HEK293T (cell line): Measurements from ENCODE around the gene ZNF672.

ENCODE experiments used
- BHLHE40 ChIP-seq: fragments of 450-650 bp; IDR thresholded peaks from 2 replicates; pipeline ENCODE4 v1.6.1; 2016; ENCODE audit warnings: mild to moderate bottlenecking, moderate library complexity, borderline replicate concordance
- CTBP1 ChIP-seq: fragments of 450-650 bp; IDR thresholded peaks from 2 replicates; pipeline ENCODE4 v1.6.1; 2016; ENCODE audit warnings: borderline replicate concordance
- FOXA1 ChIP-seq: fragments of 450-650 bp; IDR thresholded peaks from 2 replicates; pipeline ENCODE4 v1.6.1; 2016; ENCODE audit warnings: mild to moderate bottlenecking
- FOXK2 ChIP-seq: fragments of 450-650 bp; IDR thresholded peaks from 2 replicates; pipeline ENCODE4 v1.6.1; 2016; ENCODE audit warnings: mild to moderate bottlenecking
- HDGF ChIP-seq: fragments of 450-650 bp; IDR thresholded peaks from 2 replicates; pipeline ENCODE4 v1.6.1; 2017; ENCODE audit warnings: antibody characterized with exemption, borderline replicate concordance
- NFRKB ChIP-seq: fragments of 450-650 bp; IDR thresholded peaks from 2 replicates; pipeline ENCODE4 v1.6.1; 2016; ENCODE audit warnings: mild to moderate bottlenecking, moderate library complexity
- SP1 ChIP-seq: fragments of 450-650 bp; IDR thresholded peaks from 2 replicates; pipeline ENCODE4 v1.6.1; 2017
- TARDBP ChIP-seq: fragments of 450-650 bp; IDR thresholded peaks from 2 replicates; pipeline ENCODE4 v1.6.1; 2016
- TF ChIP-seq, protein P1 (sequence below): fragments of 450-650 bp; IDR thresholded peaks from 2 replicates; pipeline ENCODE4 v1.6.1; 2016

GRCh38 chr1:248812736-248813425, 25.1 kb upstream of the ZNF672 start:
- TF ChIP-seq FOXK2 = no peak
- no peak for TF ChIP-seq CTBP1
- TF ChIP-seq FOXA1 = no peak
- no peak for TF ChIP-seq HDGF
- no peak for TF ChIP-seq BHLHE40
- no peak for TF ChIP-seq NFRKB
- TF ChIP-seq, protein P1, sequence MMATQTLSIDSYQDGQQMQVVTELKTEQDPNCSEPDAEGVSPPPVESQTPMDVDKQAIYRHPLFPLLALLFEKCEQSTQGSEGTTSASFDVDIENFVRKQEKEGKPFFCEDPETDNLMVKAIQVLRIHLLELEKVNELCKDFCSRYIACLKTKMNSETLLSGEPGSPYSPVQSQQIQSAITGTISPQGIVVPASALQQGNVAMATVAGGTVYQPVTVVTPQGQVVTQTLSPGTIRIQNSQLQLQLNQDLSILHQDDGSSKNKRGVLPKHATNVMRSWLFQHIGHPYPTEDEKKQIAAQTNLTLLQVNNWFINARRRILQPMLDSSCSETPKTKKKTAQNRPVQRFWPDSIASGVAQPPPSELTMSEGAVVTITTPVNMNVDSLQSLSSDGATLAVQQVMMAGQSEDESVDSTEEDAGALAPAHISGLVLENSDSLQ = no peak
- TF ChIP-seq TARDBP = no peak
- no peak for TF ChIP-seq SP1
